KG1 (cell line): ENCODE measurements around the gene ZFAND2B.

Source experiments
- DNase-seq: peaks from one replicate; lab custom pipeline; 2025; lab: John Stamatoyannopoulos, UW

The ZFAND2B gene

GRCh38 chr2:219220652-219221402 lies 14.2 kb downstream of the ZFAND2B start:
- no peak for DNase-seq

DNA sequence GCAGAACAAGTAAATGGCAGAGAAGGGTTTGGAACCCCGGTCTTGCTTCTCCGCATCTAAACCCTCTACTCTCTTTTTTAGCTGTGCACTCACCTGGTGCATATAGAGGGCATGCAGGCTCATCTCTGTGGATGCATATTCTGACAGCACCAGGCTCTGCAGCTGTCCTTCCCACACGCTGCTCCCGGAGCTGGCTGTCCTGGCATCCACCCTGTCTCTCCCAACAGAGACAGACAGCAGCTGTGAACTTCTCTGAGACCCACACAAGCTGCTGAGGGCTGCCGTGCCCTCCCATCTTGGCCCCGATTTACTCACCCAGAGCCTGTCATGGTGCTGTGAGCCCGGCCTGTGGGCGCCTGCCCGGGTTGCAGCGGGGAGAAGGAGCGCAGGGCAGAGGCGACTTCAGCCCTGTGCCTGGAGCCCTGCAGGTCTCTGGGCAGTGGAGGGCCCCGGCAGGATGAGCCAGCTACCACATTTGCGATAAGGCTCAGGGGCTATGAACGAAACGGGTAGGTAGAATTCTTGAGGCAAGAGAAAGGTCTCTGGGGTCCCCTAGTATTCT lies 15.5 kb downstream of the ZFAND2B start:
- DNase-seq = no peak

GRCh38 chr2:219223831-219224610 lies 17.4 kb downstream of the ZFAND2B start:
- no peak for DNase-seq

DNA sequence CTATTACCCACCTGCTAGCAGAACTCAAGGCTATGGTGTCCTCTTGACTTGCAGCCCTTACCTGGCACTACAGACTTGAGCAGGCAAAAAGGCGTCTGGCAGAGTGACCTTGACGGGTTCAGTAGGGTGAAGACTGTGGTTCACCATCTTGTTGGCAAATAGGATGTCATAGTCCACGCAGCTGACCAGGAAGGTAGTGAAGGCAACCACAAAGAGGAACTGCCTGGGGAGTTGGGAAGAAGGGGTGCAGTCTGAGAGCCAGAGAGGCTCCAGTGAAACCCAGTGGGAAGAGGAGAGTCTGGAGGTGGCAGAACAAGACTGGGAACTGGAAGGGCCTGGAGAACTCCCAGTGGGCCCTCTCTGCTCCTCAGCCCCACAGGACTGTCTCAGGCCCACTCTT lies 18.8 kb downstream of the ZFAND2B start:
- no peak for DNase-seq

DNA sequence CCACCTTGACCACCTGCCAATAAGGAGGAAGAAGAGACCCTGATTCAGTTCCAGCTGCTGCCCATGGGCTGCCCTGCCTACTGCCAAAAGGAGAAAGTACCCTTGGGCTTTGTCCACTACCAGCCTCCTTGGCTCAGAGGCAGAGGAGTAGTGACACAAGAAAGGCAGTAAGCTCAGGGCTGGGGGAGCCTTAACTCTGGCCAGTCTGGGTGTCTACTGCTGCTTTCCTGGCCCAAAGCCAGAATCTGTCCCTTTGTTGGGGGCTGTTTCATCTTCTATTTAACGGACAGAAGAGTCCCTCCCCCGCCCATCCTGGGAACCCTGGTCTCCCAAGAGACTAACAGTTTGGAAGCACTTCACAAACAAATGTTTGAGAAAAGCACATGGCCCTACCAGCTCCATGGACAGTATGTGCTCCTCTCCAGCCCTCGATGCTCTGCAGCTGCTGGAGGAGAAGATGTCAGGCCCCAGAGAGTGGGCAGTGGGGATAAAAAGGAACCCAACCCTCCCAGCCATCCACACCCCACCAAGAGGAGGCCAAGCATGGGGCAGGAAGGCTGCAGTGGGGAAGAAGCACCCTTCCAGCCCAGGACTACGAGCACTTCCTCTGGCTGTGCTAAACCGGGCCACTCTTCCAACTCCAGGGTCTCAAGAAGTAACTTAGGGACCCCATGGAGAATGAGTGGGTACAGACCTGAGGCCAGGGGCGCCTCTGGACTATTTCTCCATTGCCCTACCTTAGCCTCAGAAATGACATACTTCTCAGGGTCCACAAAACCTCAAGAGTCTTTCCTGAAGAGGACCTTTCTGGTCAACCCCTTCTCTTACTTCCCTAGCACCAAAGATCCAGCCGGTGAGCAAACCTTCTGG lies 21.7 kb downstream of the ZFAND2B start:
- DNase-seq = no peak

- DNase-seq = no peak
Measured at GRCh38 chr2:219228911-219229304, 22.3 kb downstream of the ZFAND2B start.

- peak; percentile 96 for DNase-seq
Measured at GRCh38 chr2:219229305-219230058, 22.9 kb downstream of the ZFAND2B start, which contains the start of the genes ANKZF1 and ATG9A. Gene ANKZF1 (plus strand): TSS chr2:219229806. CDS start chr2:219230258, 452 bp downstream. Gene ATG9A (minus strand): TSS chr2:219229636. CDS start chr2:219228024, 1,612 bp downstream.

GRCh38 chr2:219230059-219230540 lies 23.5 kb downstream of the ZFAND2B start:
- DNase-seq = no peak

GRCh38 chr2:219234331-219234730 lies 27.7 kb downstream of the ZFAND2B start:
- no peak for DNase-seq

DNA sequence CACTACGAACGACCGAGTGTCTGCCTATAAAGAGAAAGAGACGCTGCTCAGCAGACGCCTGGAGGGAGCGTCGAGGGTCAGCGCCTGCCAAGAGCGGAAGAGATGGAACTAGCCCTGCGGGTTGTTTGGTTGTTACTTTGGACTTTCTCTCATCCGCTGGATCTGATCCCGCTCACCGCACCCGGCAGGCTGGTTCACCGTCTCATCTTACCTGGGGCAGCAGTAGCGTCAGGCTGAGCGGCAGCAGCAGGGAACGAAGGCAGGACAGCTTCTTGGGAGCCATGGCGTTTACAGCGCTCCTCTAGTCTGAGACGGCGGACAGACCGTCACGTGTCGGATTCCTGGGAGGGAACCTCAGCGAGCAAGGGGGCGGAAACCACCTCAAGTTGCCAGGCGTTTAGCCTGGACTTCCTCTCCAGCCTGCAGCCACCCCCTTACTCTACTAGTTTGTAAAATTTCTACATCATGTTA lies 36.7 kb downstream of the ZFAND2B start:
- no peak for DNase-seq

- DNase-seq = no peak
Measured at GRCh38 chr2:219244789-219245147, 38.2 kb downstream of the ZFAND2B start.

GRCh38 chr2:219245148-219245898 lies 38.7 kb downstream of the ZFAND2B start, which contains the start of the genes GLB1L and STK16:
Gene GLB1L (minus strand): TSS chr2:219245444. CDS start chr2:219243573, 1,871 bp downstream.
Gene STK16 (plus strand): TSS chr2:219245479. CDS start chr2:219246000, 521 bp downstream.
- peak; percentile 84 for DNase-seq

DNA sequence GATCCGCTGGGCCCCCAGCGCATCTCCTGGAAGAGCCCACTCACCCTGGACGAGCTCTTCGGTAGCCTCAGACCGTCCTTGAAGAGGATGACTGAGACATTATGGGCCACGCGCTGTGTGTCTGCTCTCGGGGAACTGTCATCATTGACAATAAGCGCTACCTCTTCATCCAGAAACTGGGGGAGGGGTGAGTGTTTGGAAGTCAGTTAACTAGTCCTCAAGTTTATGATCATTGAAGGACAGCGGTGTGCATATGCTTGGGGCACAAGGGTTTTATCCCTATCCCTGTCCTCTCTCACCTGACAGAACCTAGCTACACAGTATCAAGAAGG lies 39.3 kb downstream of the ZFAND2B start:
- no peak for DNase-seq

GRCh38 chr2:219246559-219246958 lies 40.0 kb downstream of the ZFAND2B start:
- no peak for DNase-seq

- DNase-seq = no peak
Measured at GRCh38 chr2:219247678-219248642, 41.4 kb downstream of the ZFAND2B start.

GRCh38 chr2:219248845-219249202 lies 42.2 kb downstream of the ZFAND2B start:
- no peak for DNase-seq

DNA sequence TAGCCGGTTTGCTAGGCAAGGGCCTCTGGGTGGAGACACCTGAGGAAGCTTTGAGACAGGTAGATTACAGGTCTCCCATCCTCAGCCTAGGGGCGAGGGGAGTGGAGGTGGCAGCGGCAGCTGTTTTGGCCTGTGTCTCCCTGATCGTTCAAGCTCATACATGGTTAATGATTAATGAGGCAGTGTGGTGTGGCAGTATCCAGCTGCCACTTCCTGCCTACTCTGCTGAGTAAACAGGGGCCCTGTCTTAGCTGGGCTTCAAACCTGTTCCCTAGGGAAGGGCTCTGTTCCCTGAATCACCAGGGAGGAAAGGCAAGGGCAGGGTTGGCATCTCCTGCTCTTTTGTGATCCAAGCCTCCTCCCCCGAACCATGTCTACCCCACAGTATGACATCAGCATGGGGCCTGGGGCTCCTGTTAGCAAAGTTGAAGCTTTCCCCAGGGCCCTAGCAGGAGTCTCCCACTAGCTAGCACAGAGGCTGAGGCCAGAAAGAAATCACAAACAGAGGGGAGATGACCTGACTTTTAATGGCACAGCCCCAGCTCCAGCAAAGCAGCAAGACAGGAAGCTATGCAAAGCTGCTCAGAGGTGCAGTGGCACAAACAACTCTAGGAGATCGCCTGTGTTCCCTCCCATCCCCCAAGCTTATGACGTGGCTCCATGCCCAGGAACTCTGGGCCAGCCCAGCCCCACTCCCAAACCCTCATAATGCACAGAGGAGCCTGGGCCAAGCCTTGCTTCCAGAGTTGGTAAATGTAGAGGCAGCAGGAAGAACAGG lies 42.8 kb downstream of the ZFAND2B start:
- DNase-seq = no peak
